Measurements from ENCODE around the gene PISD. TPM values are rescaled to one million over a fixed set of nuclear protein-coding genes. Genes with fewer than 3 reads are reported as not detected.
A peak's percentile ranks its signal among the peaks of the same experiment; 100 is the strongest.

PISD gene
- total and polyA plus RNA-seq, 9 of the 15 experiments (the other 6 are each of a cell fraction or from before 2014, with no cell fraction given): 24.5 to 65.9 (median 36.6) TPM

- TF ChIP-seq GATA2 (CRISPR knock-in tag; IDR thresholded peaks at IDR 0.05): peak; percentile 99
- no peak for TF ChIP-seq ARHGAP35 (IDR thresholded peaks at IDR 0.05; ENCODE audit: partially characterized antibody)
- no peak for TF ChIP-seq NUFIP1 (IDR thresholded peaks at IDR 0.05; ENCODE audit: partially characterized antibody)
- TF ChIP-seq ZC3H8 (IDR thresholded peaks at IDR 0.05): no peak
- TF ChIP-seq DPF2 (IDR thresholded peaks at IDR 0.05): peak; percentile 96
- TF ChIP-seq, protein P1, sequence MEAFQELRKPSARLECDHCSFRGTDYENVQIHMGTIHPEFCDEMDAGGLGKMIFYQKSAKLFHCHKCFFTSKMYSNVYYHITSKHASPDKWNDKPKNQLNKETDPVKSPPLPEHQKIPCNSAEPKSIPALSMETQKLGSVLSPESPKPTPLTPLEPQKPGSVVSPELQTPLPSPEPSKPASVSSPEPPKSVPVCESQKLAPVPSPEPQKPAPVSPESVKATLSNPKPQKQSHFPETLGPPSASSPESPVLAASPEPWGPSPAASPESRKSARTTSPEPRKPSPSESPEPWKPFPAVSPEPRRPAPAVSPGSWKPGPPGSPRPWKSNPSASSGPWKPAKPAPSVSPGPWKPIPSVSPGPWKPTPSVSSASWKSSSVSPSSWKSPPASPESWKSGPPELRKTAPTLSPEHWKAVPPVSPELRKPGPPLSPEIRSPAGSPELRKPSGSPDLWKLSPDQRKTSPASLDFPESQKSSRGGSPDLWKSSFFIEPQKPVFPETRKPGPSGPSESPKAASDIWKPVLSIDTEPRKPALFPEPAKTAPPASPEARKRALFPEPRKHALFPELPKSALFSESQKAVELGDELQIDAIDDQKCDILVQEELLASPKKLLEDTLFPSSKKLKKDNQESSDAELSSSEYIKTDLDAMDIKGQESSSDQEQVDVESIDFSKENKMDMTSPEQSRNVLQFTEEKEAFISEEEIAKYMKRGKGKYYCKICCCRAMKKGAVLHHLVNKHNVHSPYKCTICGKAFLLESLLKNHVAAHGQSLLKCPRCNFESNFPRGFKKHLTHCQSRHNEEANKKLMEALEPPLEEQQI (IDR thresholded peaks at IDR 0.05): peak; percentile 83; the same call in 1 of the 2 replicates
- no peak for TF ChIP-seq ARID3B (CRISPR knock-in tag; IDR thresholded peaks at IDR 0.05; ENCODE audit: borderline replicate concordance)
- 0 out of 2 replicates have a peak, but pooled peaks have one; percentile 37 for TF ChIP-seq MTA1 (IDR thresholded peaks at IDR 0.05; ENCODE audit: borderline replicate concordance)
- TF ChIP-seq KLF16 (IDR thresholded peaks at IDR 0.05): peak; percentile 94
- peak; percentile 81 to 92 for TF ChIP-seq FOXA3 (CRISPR knock-in tag; conservative IDR thresholded peaks at IDR 0.05 in 1 of 2, IDR thresholded peaks at IDR 0.05 in 1 of 2)
- no peak for TF ChIP-seq ZNF354B (CRISPR knock-in tag; IDR thresholded peaks at IDR 0.05)
- no peak for TF ChIP-seq ZNF77 (CRISPR knock-in tag; IDR thresholded peaks at IDR 0.05)
- TF ChIP-seq ZBTB8A (IDR thresholded peaks at IDR 0.05; ENCODE audit: partially characterized antibody): no peak
- no peak for TF ChIP-seq ZNF408 (CRISPR knock-in tag; IDR thresholded peaks at IDR 0.05; ENCODE audit: low read depth)
- peak; percentile 97 for TF ChIP-seq CBFA2T2 (conservative IDR thresholded peaks at IDR 0.05)
- TF ChIP-seq ATF7 (IDR thresholded peaks at IDR 0.05): peak; percentile 43
- TF ChIP-seq TAF9B (IDR thresholded peaks at IDR 0.05; ENCODE audit: partially characterized antibody): no peak
- TF ChIP-seq ZNF124 (CRISPR knock-in tag; IDR thresholded peaks at IDR 0.05): no peak
- peak; percentile 97 for TF ChIP-seq TEAD4 (IDR thresholded peaks at IDR 0.05; ENCODE audit: low read length)
- TF ChIP-seq TEAD4 (CRISPR knock-in tag; IDR thresholded peaks at IDR 0.05; ENCODE audit: borderline replicate concordance): no peak
- TF ChIP-seq ZNF644 (tag; IDR thresholded peaks at IDR 0.05; ENCODE audit: low read depth): no peak
- TF ChIP-seq RBBP5 (IDR thresholded peaks at IDR 0.05; ENCODE audit: borderline replicate concordance, insufficient read depth, low read length, poor library complexity, severe bottlenecking): no peak
- peak; percentile 67 for TF ChIP-seq ZNF766 (CRISPR knock-in tag; conservative IDR thresholded peaks at IDR 0.05)
- TF ChIP-seq YBX1 (IDR thresholded peaks at IDR 0.05): no peak
- TF ChIP-seq ARID2 (IDR thresholded peaks at IDR 0.05): no peak
- TF ChIP-seq EGR1 (conservative IDR thresholded peaks at IDR 0.05): no peak
Measured at GRCh38 chr22:31626427-31627150, 35.4 kb downstream of the PISD start (continued).
